Measurements from ENCODE around the gene TSPY10.
"Not testable (repeated sequence)": the region's sequence is repeated elsewhere in the genome, so short reads cannot be mapped to it uniquely, and the experiment has no call there.

TSPY10 gene

DNA sequence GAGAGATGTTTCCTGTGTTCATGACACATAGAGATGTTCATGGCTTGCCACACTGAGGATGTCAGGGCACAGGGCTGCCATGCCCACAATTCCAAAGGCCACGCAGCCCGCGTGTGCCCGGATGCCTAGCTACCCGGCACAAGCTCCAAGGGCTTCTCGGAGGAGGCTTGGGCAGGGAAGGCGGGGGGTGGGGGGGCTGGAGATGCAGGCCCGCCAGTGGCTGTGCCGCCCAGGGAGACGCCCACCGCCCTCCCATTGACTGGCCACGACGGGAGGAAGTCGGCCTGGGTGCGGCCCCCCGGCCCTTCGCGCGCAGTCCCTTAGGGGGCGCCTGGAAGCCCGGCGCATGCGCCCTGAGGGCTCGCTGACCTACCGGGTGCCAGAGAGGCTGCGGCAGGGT lies at the start of gene TSPY10:
TSPY10 (plus strand) TSS at position 301 of the 400 bp plus-strand sequence; CDS start at position 347, 46 bp downstream.
- not testable (repeated sequence) for DNase-seq

DNA sequence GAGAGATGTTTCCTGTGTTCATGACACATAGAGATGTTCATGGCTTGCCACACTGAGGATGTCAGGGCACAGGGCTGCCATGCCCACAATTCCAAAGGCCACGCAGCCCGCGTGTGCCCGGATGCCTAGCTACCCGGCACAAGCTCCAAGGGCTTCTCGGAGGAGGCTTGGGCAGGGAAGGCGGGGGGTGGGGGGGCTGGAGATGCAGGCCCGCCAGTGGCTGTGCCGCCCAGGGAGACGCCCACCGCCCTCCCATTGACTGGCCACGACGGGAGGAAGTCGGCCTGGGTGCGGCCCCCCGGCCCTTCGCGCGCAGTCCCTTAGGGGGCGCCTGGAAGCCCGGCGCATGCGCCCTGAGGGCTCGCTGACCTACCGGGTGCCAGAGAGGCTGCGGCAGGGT lies 40.7 kb upstream of the TSPY10 start, which contains the start of gene TSPY9:
TSPY9 (plus strand) TSS at position 301 of the 400 bp plus-strand sequence; CDS start at position 347, 46 bp downstream.
- not testable (repeated sequence) for DNase-seq

- DNase-seq, result not testable (repeated sequence)
Measured at GRCh38 chrY:9504396-9504795, 23.3 kb upstream of the TSPY10 start.

DNA sequence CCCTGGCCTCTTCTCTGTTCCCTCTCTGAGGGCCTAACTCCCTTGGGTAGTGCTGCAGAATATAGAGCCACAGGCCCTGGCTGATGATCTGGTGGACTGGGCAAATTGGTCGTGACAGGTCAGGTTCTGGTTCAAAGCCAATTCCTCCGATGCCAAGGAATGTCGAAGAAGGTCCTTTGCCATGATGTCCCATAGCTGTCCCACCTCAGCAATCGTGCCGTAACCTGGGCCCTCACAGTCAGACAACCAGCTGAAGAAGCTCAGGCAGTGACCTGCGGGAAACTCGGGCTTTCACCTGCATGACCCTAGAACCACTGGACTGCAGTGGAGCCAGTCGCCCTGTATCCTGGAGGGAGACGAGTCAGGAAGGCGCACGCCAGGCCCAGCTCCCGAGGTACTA lies 11.4 kb upstream of the TSPY10 start:
- DNase-seq, result not testable (repeated sequence)
